ENCODE measurements around the gene LILRA5.
"Not testable (repeated sequence)": the region's sequence is repeated elsewhere in the genome, so short reads cannot be mapped to it uniquely, and the experiment has no call there.

LILRA5 gene

DNA sequence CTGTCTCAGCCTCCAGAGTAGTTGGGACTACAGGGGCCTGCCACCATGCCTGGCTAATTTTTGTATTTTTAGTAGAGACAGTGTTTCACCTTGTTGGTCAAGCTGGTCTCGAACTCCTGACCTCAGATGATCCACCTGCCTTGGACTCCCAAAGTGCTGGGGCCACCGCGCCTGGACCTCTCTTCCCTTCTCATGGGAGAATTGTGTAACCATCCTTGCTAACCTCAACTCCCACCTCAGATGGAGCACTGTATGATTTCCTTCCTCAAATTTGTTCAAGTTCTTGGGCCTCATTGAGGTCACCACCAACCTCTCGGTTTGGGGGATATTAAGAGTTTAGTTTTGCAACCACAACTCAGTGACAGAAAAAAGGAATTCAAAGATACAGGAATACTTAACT is 10.7 kb downstream of the LILRA5 start:
- DNase-seq (ENCODE audit: low spot score) = peak; percentile 73

- DNase-seq (ENCODE audit: low spot score) = no peak
Observed at GRCh38 chr19:54299515-54299914, 13.5 kb downstream of the LILRA5 start.

DNA sequence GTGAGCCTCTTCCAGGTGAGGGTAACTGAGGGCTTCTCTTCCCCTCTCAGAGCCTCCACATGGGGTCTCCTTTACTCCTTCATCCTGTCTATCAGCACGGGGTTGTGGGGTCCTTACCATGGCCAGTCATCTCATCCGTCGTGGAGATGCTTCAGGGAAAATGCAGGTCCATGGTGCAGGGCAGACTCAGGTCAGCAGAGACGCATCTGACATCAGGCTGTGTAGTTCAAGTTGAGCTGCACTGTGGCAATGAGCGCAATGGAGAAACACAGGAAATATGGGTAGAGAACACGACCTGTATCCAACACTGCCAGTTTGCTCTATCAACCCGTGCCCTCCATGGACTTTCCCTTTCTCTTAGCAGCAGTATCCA is 13.9 kb downstream of the LILRA5 start:
- DNase-seq (ENCODE audit: low spot score) = no peak

GRCh38 chr19:54298357-54299125 is 14.4 kb downstream of the LILRA5 start:
- no peak for DNase-seq (ENCODE audit: low spot score)

- no peak for DNase-seq (ENCODE audit: low spot score)
Observed at GRCh38 chr19:54297759-54298305, 15.1 kb downstream of the LILRA5 start.

- DNase-seq (ENCODE audit: low spot score) = no peak
Observed at GRCh38 chr19:54294539-54294938, 18.4 kb downstream of the LILRA5 start.

GRCh38 chr19:54289160-54289559 is 23.8 kb downstream of the LILRA5 start:
- not testable (repeated sequence) for DNase-seq (ENCODE audit: low spot score)

DNA sequence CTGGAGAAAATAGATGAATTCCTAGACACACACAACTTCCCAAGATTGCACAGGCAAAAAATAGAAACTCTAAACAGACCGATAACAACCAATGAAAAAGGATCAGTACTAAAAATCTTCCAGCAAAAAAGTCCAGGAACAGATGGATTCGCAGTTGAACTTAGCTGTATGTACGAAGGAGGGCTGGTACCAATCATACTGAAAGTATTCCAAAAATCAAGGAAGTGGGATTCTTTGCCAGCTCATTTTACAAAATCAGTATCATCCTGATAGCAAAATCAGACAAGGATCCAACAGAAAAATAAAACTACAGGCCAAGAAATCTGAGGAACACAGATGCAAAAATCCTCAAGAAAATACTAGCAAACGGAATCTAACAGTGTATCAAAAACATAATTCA is 25.5 kb downstream of the LILRA5 start:
- DNase-seq (ENCODE audit: low spot score) = no peak

DNA sequence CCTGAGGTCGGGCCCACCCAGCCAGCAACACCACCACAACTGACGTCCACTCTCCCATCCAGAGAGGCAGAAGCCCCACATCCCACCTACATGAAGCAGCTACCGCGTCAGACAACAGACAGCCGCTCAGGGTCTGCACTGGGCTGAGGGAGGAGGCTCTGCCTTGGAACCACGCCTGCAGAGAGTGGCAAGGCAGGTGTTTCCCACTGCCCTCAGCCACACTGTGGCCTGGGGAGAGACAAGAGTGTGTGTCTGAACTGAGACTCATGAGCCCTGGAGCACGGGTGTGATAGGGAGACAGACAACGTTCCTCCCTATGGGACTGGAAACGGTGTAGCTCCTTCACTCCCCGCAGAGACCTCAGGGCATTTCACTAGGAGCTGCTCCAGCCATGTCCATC is 26.7 kb downstream of the LILRA5 start:
- not testable (repeated sequence) for DNase-seq (ENCODE audit: low spot score)

GRCh38 chr19:54285427-54286056 is 27.4 kb downstream of the LILRA5 start:
- DNase-seq (ENCODE audit: low spot score) = not testable (repeated sequence)

- no peak for DNase-seq (ENCODE audit: low spot score)
Observed at GRCh38 chr19:54282686-54283470, 30.1 kb downstream of the LILRA5 start.

DNA sequence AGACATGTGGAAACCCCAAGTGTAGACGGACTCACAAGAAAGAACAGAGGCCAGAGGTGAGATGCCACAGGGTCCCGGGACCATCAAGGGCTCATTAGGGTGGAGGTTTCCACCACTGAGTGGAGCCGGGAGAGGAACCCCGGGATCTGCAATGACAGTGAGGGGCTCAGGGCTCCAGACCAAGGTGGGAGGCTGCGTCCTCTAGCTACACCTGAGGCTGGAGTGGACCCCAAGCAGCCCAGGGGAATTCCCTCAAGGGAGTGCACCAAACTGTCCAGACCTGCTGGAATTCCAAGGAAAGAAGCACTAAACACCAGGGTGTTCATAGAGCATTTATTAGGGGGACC is 31.3 kb downstream of the LILRA5 start:
- DNase-seq (ENCODE audit: low spot score) = not testable (repeated sequence)

GRCh38 chr19:54281007-54281728 is 31.8 kb downstream of the LILRA5 start, which contains the start of gene LILRB2:
TSS of gene LILRB2 (minus strand) at chr19:54281110. CDS start at chr19:54280496, 614 bp downstream.
- peak; percentile 36 for DNase-seq (ENCODE audit: low spot score)

DNA sequence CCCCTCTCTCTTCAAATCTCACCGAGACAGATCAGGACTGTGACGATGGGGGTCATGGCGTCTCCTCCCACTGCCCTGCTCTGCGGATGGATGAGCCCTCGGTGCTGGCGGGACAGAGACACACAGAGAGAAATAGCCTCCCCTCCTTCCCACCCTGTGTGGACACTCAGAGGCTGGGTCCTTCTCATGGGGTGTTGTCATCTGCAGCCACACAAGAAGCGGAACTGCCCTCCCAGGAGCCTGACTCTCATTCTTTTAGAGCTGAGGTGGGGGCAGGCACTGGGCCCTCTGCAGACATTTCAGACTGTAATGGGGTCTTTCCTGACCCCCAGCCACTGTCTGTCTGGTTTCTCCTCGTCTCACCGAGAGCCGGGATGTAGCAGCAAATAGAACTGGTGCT is 32.5 kb downstream of the LILRA5 start:
- DNase-seq (ENCODE audit: low spot score) = peak; percentile 24

DNA sequence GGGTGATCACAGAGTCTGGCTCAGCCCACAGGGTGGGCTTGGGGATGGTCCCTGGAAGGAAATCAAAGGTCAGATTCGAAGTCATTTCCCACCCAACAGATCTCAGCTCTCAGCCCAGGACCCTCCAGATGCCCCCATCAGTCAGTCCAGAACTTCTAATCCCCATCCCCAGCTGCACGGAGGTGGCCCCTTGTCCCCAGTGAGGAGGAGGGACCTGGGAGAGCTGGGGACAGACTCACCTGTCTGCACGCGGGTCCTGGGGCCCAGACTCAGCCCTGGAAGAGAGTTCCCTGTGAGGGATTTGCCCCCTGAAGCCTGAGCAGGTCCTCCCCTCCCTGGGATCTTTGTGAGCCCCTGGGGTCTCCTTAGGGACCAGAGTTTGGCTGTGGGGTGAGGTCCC is 32.9 kb downstream of the LILRA5 start:
- DNase-seq (ENCODE audit: low spot score) = not testable (repeated sequence)

GRCh38 chr19:54279406-54279962 is 33.5 kb downstream of the LILRA5 start:
- DNase-seq (ENCODE audit: low spot score) = no peak

DNA sequence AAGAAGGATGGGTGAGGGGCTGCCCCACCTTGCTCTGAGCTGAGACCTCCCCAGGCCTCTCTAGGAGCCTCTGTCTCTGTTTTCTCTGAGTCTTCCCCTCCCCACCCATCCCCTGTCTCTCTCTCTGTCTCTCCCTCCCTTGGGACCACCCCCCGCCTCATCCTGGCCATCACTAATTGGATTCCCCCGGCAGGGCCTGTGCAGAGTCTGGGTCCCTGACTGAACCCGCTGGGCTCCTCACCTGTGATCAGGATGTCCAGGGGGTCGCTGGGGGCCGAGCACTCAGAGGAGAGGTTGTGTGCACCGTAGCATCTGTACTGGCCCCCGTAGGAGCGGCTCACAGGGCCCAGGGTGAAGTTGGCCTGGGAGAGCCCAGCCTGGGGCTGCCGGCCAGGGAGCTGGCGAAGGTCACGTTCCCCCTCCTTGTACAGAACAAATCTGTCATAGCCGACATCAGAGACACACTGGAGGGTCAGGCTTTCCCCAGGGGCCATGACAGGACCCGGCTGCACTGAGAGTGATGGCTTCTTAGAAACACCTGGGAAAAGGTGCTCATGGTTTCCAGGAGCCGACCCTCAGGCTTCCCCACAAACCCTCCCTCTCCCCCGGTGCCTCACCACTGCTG is 34.3 kb downstream of the LILRA5 start:
- DNase-seq (ENCODE audit: low spot score) = not testable (repeated sequence)

DNA sequence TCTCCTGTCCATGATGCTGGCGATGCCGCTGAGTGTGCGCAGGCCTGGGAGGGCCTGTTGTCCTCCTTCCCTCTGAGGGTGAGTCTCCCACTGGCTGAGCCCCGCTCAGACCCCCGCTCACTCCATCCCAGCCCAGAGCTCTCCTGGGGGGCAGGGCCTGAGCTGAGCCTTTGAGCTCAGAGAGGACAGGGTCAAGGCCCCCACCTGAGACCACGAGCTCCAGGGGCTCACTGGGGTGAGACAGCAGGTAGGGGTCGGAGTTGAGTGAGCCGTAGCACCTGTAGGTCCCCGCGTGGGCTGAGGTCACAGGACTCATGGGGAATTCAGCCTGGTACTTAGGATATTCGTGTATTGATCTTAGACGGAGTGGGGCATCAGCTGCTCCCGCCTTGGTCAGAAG is 34.9 kb downstream of the LILRA5 start:
- DNase-seq (ENCODE audit: low spot score) = not testable (repeated sequence)

GRCh38 chr19:54277111-54277615 is 35.8 kb downstream of the LILRA5 start:
- not testable (repeated sequence) for DNase-seq (ENCODE audit: low spot score)

DNA sequence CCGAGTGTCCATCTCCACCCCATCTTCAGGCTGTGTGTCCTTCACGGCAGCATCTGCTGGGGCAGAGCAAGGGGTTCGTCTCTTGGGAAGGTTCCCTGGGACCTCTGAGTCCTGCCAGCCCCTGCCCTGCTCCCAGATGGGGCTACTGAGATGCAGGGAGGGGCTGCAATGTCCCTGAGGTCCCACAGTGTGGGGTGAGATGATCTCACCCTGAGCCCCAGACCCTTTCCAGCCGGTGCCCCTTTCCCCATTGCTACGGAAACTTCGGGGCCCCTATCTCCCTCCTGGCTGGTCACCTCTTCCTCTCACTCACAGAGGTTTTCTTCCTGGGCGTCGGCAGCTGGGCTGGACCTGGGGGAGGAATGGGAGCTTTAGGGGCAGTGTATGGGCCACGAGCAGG is 37.0 kb downstream of the LILRA5 start:
- no peak for DNase-seq (ENCODE audit: low spot score)

- DNase-seq (ENCODE audit: low spot score) = not testable (repeated sequence)
Observed at GRCh38 chr19:54274516-54274915, 38.5 kb downstream of the LILRA5 start.
